ENCODE measurements around the gene ACTG2. TPM values are rescaled to one million over a fixed set of nuclear protein-coding genes. Genes with fewer than 3 reads are reported as not detected.
A peak's percentile ranks its signal among the peaks of the same experiment; 100 is the strongest.
"Not testable (repeated sequence)": the region's sequence is repeated elsewhere in the genome, so short reads cannot be mapped to it uniquely, and the experiment has no call there.

The ACTG2 gene
- total and polyA plus RNA-seq, 10 of the 15 experiments (the other 5 are each of a cell fraction or from before 2014, with no cell fraction given) = 0.06 to 0.97 (median 0.12) TPM; not detected in 7

- TF ChIP-seq, protein P1, sequence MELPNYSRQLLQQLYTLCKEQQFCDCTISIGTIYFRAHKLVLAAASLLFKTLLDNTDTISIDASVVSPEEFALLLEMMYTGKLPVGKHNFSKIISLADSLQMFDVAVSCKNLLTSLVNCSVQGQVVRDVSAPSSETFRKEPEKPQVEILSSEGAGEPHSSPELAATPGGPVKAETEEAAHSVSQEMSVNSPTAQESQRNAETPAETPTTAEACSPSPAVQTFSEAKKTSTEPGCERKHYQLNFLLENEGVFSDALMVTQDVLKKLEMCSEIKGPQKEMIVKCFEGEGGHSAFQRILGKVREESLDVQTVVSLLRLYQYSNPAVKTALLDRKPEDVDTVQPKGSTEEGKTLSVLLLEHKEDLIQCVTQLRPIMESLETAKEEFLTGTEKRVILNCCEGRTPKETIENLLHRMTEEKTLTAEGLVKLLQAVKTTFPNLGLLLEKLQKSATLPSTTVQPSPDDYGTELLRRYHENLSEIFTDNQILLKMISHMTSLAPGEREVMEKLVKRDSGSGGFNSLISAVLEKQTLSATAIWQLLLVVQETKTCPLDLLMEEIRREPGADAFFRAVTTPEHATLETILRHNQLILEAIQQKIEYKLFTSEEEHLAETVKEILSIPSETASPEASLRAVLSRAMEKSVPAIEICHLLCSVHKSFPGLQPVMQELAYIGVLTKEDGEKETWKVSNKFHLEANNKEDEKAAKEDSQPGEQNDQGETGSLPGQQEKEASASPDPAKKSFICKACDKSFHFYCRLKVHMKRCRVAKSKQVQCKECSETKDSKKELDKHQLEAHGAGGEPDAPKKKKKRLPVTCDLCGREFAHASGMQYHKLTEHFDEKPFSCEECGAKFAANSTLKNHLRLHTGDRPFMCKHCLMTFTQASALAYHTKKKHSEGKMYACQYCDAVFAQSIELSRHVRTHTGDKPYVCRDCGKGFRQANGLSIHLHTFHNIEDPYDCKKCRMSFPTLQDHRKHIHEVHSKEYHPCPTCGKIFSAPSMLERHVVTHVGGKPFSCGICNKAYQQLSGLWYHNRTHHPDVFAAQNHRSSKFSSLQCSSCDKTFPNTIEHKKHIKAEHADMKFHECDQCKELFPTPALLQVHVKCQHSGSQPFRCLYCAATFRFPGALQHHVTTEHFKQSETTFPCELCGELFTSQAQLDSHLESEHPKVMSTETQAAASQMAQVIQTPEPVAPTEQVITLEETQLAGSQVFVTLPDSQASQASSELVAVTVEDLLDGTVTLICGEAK (IDR thresholded peaks at IDR 0.05; ENCODE audit: borderline replicate concordance) = no peak
- TF ChIP-seq ZNF622 (IDR thresholded peaks at IDR 0.05) (no peak), HSF1 (IDR thresholded peaks at IDR 0.05; ENCODE audit: low read depth, low read length) (no peak), USF2 (IDR thresholded peaks at IDR 0.05; ENCODE audit: borderline replicate concordance, low read depth, low read length) (no peak), BACH1 (IDR thresholded peaks at IDR 0.05; ENCODE audit: borderline replicate concordance) (no peak), SMC3 (IDR thresholded peaks at IDR 0.05; ENCODE audit: borderline replicate concordance, low read length) (peak; percentile 20; the same call in 1 of the 2 replicates)
These were observed 46.6 kb downstream of the ACTG2 start (continued) for GRCh38 chr2:73939419-73939818.

- WGBS (ENCODE audit: insufficient coverage, insufficient replicate concordance, low lambda C conversion rate, missing lambda C conversion rate) = 100% methylated on average over 1 of the region's 1 CpG
- H3K9me3 ChIP-seq (replicated peaks; ENCODE audit: control insufficient read depth, insufficient read depth, low read length); H3K4me1 ChIP-seq (ENCODE audit: control insufficient read depth, insufficient read depth, low read length); intact Hi-C loops (cut with micrococcal nuclease; ENCODE audit: unreplicated experiment); H3K27ac ChIP-seq (ENCODE audit: control insufficient read depth, insufficient read depth); H4K20me1 ChIP-seq (ENCODE audit: control insufficient read depth, insufficient read depth); H3K9ac ChIP-seq (ENCODE audit: control insufficient read depth, insufficient read depth, low read length); ATAC-seq; CTCF ChIA-PET; H3K4me3 ChIP-seq; FAIRE-seq; H2AFZ ChIP-seq (ENCODE audit: control insufficient read depth, low read depth, low read length); DNase-seq (ENCODE audit: low read depth, low spot score); H3K27me3 ChIP-seq (replicated peaks in 1 of 2; ENCODE audit: control insufficient read depth in 2 of 2, insufficient read depth in 2 of 2, low read length in 1 of 2); BruUV-seq (replicated peaks); in situ Hi-C loops (cut with MboI); H3K4me2 ChIP-seq (ENCODE audit: control insufficient read depth, insufficient read depth): not testable (repeated sequence)
- RAD21 ChIA-PET (ENCODE audit: unreplicated experiment) = interaction anchor here (1.2 kb wide), 1 partner anchor 48 kb away, joined by 3 read pairs; no protein-coding TSS in a partner anchor
- peaks cover 75% of the 10 kb centered on the region for H3K79me2 ChIP-seq (ENCODE audit: control insufficient read depth, insufficient read depth, low read length)
- SMC1A ChIA-PET (ENCODE audit: uncharacterized antibody, unreplicated experiment) = interaction anchor here (0.9 kb wide), 1 partner anchor 46 kb away, joined by 3 read pairs; no protein-coding TSS in a partner anchor
- peaks cover 3 to 14% of the 10 kb centered on the region in 2 experiments; a peak in 3 of 4 replicates for H3K36me3 ChIP-seq (ENCODE audit: control insufficient read depth in 2 of 2, insufficient read depth in 2 of 2, low read length in 1 of 2)
- POLR2A ChIA-PET = interaction anchor here (1.1 kb wide), 1 partner anchor 12 kb away, joined by 3 read pairs; no protein-coding TSS in a partner anchor
These were observed 47.3 kb downstream of the ACTG2 start for GRCh38 chr2:73940066-73940465.
